ENCODE results near the gene ST6GALNAC3.

Gene ST6GALNAC3

GRCh38 chr1:76507376-76507775, 432.8 kb downstream of the ST6GALNAC3 start:
- DNase-seq (ENCODE audit: low spot score), result no peak

- DNase-seq (ENCODE audit: low spot score), result no peak
Observed at GRCh38 chr1:76508871-76509270, 434.3 kb downstream of the ST6GALNAC3 start.

GRCh38 chr1:76510672-76511557, 436.4 kb downstream of the ST6GALNAC3 start:
- DNase-seq (ENCODE audit: low spot score), result no peak

GRCh38 chr1:76511558-76512179, 437.1 kb downstream of the ST6GALNAC3 start:
- DNase-seq (ENCODE audit: low spot score), result no peak

GRCh38 chr1:76530953-76531352, 456.4 kb downstream of the ST6GALNAC3 start:
- no peak for DNase-seq (ENCODE audit: low spot score)

GRCh38 chr1:76541618-76542017, 467.1 kb downstream of the ST6GALNAC3 start:
- DNase-seq (ENCODE audit: low spot score), result no peak

GRCh38 chr1:76542359-76542758, 467.8 kb downstream of the ST6GALNAC3 start:
- no peak for DNase-seq (ENCODE audit: low spot score)

- no peak for DNase-seq (ENCODE audit: low spot score)
Observed at GRCh38 chr1:76543495-76543894, 468.9 kb downstream of the ST6GALNAC3 start.

- DNase-seq (ENCODE audit: low spot score), result no peak
Observed at GRCh38 chr1:76546354-76546933, 471.9 kb downstream of the ST6GALNAC3 start.

GRCh38 chr1:76547916-76548315, 473.4 kb downstream of the ST6GALNAC3 start:
- no peak for DNase-seq (ENCODE audit: low spot score)

- no peak for DNase-seq (ENCODE audit: low spot score)
Observed at GRCh38 chr1:76548513-76549100, 474.1 kb downstream of the ST6GALNAC3 start.

- DNase-seq (ENCODE audit: low spot score), result no peak
Observed at GRCh38 chr1:76554283-76554682, 479.7 kb downstream of the ST6GALNAC3 start.

- no peak for DNase-seq (ENCODE audit: low spot score)
Observed at GRCh38 chr1:76562292-76562691, 487.7 kb downstream of the ST6GALNAC3 start.

GRCh38 chr1:76568573-76569238, 494.2 kb downstream of the ST6GALNAC3 start:
- DNase-seq (ENCODE audit: low spot score), result no peak

GRCh38 chr1:76571248-76571647, 496.7 kb downstream of the ST6GALNAC3 start:
- DNase-seq (ENCODE audit: low spot score), result no peak

GRCh38 chr1:76572229-76572628, 497.7 kb downstream of the ST6GALNAC3 start:
- DNase-seq (ENCODE audit: low spot score), result no peak

GRCh38 chr1:76576876-76577524, 502.5 kb downstream of the ST6GALNAC3 start:
- DNase-seq (ENCODE audit: low spot score), result no peak

GRCh38 chr1:76577525-76578185, 503.1 kb downstream of the ST6GALNAC3 start:
- DNase-seq (ENCODE audit: low spot score), result no peak

- DNase-seq (ENCODE audit: low spot score), result no peak
Observed at GRCh38 chr1:76580206-76580605, 505.7 kb downstream of the ST6GALNAC3 start.

GRCh38 chr1:76581712-76582111, 507.2 kb downstream of the ST6GALNAC3 start:
- DNase-seq (ENCODE audit: low spot score), result no peak

Data from AG08395 (cell line).